NCI-H1436 treated with DMSO at 0.1 percent for 48 hours (cell line): Measurements from ENCODE around the gene CAMK2D.
"Not testable (repeated sequence)": the region's sequence is repeated elsewhere in the genome, so short reads cannot be mapped to it uniquely, and the experiment has no call there.

Source experiments
- DNase-seq: peaks from one replicate; lab custom pipeline; 2025; lab: John Stamatoyannopoulos, UW

Gene CAMK2D

GRCh38 chr4:113730467-113731216 lies 30.9 kb downstream of the CAMK2D start:
- no peak for DNase-seq

DNA sequence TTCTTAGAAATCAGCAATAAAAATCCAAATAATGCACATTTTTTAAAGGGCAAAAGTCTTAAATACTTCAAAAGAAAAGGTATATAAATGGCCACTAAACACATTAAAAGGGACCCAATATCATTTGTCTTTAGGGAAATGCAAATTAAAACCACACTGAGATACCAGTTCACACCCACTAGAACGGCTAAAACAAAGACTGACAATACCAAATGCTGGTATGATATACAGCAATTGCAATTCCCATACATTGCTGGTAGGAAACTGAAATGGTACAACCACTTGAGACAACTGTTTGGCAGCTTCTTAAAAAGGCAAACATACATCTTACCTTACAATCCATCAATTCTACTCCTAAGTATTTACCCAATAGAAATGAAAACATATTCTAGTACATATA lies 33.7 kb downstream of the CAMK2D start:
- no peak for DNase-seq

GRCh38 chr4:113725963-113726362 lies 35.6 kb downstream of the CAMK2D start:
- DNase-seq, result no peak

- no peak for DNase-seq
These were observed 43.3 kb downstream of the CAMK2D start for GRCh38 chr4:113718252-113718651.

DNA sequence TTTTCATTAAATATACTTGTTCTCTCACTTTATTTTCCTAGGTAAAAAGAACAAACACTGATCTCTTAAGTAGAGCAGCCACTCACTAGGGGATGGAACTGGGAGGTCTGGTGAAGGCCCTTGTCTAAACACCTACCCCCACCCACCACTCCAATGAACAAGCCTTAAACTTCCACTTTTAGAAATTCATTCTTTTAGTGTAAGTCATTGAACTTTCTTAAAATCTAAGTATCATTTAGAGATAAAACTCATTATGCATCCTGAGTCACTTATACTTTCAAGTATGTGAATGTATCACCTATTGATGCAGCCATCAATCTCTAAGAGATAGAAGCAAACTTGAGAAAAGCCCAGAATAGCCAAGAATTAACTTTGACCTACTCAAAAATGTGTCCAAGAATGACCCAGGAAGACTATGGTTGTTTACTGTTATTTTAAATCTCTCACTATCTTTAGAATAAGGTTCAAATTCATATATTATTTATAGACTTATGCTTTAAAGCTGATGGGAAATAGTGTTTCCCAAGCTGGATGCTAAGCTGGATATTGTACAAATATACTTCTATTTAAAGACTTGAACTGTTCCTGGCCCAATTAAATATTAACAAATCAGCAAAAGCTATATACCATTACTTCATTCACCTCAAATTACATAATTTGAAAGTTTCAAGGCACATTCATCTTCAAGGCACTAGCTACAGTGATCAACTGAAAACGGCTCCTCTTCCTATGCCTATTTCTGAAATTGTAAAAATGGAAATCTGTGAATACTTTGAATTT lies 49.5 kb downstream of the CAMK2D start:
- DNase-seq, result no peak

DNA sequence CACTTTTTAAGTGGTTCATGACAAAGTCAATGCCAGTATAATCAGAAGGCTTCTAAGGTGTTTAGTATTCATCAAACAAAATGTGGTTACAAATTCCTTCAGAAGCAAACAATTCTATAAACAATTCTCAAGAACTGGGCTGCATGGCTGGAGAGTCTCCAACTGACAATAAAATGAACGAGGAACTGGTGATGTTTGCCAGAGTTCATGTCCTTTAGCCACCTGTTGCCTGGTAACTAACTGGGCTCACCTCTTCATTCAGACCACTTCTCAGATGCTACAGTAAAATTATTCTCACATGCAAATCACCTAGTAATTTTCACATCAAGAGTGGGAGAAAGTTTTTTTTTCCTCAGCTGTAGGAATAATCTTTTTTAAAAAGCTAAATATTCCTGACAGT lies 53.3 kb downstream of the CAMK2D start:
- no peak for DNase-seq

DNA sequence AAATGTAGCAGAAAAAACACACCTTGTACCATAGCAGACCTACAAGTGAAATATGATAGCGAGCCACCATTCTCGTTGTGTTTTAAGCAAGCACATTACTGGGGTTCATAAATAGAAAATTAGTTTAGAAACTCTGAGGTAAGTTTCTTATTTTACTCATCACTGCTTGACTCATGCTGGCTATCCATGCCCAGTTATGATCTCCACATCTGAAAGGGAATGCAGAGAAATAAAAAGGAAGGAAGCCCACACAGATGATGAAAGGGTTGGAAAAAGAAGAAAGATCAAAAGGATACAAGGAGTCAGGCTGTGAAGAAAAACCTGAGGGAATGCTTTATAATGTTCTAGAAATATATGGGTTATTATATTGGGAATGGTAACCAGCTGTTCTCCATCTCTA lies 54.5 kb downstream of the CAMK2D start:
- DNase-seq, result no peak

- not testable (repeated sequence) for DNase-seq
These were observed 56.4 kb downstream of the CAMK2D start for GRCh38 chr4:113705097-113705496.

DNA sequence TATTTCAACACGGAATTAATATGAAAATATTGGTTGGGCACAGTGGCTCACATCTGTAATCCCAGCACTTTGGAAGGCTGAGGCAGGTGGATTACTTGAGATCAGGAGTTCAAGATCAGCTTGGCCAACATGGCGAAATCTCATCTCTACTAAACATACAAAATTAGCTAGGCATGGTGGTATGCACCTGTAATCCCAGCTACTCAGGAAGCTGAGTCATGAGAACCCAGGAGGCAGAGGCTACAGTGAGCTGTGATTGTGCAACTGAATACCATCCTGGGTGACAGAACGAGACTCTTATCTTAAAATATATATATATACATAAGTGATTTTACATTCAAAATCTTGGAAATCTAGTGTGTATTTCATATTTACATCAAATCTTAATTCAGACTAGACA lies 58.9 kb downstream of the CAMK2D start:
- not testable (repeated sequence) for DNase-seq

DNA sequence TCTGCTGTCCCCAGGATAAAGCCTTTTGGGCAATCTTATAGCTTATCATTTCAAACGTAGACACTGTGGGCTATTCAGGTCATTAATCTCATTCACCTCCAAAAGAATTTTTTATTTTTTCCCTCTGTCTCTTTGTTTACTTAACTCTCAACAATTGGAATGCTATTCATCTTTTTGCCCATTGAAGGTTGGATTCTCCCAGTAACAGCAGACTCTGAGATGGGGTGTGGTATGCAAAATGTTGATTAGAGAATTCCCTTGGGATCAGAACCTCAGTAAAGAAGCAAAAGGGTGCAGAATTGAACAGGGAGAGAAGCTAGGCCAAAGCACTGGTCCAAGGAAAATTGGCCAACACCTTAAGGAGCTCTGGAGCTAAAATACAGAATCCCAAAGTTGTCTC lies 60.4 kb downstream of the CAMK2D start:
- no peak for DNase-seq

GRCh38 chr4:113700602-113701150 lies 60.9 kb downstream of the CAMK2D start:
- no peak for DNase-seq

DNA sequence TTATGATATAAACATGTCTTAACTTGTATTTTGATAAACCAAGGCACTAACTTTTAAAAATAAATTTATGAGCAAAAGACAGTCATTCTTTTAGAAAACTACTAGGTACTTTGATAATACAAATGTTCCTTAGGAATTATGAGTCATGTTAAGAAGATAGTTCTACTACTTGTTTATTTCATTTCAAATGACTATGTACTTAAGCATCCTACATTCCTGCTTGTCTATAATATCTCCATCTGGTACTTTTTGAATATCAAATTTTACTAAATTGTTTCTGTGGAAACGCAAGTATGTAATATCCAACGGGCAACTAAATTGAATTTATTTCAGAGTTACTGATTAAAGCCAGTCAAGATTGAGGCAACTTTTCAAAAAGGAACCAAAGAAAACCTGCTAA lies 61.8 kb downstream of the CAMK2D start:
- no peak for DNase-seq

- DNase-seq, result no peak
These were observed 64.1 kb downstream of the CAMK2D start for GRCh38 chr4:113697429-113697828.

- no peak for DNase-seq
These were observed 66.0 kb downstream of the CAMK2D start for GRCh38 chr4:113695328-113696169.

- DNase-seq, result no peak
These were observed 67.5 kb downstream of the CAMK2D start for GRCh38 chr4:113694008-113694407.

DNA sequence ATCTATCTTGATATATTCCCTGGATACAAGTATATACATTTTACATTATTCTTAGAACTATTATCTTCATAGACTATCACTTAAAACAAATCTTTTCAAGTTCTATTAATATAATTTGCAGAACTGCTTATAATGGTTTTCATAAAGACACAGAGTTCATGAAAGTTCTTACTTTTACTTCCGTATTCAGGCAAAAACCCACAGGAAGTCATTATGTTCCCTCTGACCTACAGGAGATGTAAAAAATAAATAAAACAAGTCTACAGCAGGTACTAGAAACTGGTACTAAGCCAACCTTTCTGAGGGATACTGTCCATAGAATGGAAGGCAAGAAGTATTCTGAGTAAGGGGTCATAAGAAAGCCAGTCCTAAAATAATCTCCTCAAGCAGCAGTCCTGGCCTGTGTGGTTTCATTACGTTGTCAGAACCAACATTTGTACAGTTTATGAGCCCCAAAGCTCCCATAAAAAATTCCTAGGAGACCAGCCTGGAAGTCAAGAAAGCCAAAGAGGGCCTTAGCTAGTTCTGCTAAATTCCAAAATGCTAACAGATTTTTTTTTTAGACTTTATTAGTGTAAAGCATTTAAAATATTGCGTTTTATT lies 68.6 kb downstream of the CAMK2D start:
- no peak for DNase-seq

DNA sequence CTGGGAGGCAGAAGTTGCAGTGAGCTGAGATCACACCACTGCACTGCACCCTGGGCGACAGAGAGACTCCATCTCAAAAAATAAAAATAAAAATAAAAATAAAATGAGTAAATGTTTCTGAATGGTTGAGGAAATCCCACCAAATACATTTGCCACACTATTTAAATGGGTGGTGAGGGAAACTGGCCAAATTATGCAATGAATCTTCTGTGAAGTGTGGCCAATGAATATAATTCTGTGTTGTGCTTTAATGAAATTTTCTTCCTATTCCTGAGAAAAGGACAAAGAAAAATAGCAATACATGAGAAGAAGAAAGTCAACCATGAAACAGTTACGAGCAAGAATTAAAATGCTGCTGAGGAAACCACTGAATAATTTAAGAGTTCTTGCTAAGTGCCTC lies 69.9 kb downstream of the CAMK2D start:
- no peak for DNase-seq

DNA sequence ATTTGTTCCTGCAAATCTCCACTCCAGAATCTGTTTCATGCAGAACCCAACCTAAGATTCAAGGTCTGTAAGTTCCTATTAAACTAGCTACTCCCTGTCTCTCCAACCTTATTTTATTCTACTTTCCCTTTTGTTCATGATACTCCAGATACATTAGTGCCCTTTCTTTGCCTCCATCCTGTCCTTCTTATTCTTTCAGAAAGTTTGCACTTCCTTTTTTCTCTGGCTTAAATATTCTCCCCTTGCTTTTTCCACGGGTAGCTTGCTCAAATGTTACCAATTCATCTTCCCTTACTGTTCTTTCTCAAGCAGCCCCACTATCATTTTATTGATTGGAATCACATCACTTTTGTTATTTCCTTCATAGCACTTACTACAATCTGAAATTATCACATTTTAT lies 72.1 kb downstream of the CAMK2D start:
- no peak for DNase-seq

GRCh38 chr4:113687067-113687718 lies 74.3 kb downstream of the CAMK2D start:
- DNase-seq, result no peak

DNA sequence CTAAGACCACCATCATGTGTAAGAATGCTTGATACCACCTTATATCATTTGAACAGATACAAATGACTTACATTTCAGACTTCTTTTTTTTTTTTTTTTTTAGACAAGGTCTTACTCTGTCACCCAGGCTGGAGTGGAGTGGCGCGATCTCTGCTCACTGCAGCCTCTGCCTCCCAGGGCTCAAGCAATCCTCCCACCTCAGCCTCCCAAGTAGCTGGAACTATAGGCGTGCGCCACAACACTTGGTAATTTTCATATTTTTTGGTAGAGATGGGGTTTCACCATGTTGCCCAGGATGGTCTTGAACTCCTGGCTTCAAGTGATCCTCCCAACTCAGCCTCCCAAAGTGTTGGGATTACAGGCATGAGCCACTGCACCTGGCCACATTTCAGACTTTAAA lies 76.4 kb downstream of the CAMK2D start:
- not testable (repeated sequence) for DNase-seq

- no peak for DNase-seq
These were observed 76.9 kb downstream of the CAMK2D start for GRCh38 chr4:113684534-113685091.
